ENCODE results near the gene COMMD3.

The COMMD3 gene

GRCh38 chr10:22364407-22365140, 48.4 kb downstream of the COMMD3 start:
- in situ Hi-C loops (cut with MboI; ENCODE audit: low sequenced_read_pairs) = no loop called here

GRCh38 chr10:22365233-22365632, 49.0 kb downstream of the COMMD3 start:
- in situ Hi-C loops (cut with MboI; ENCODE audit: low sequenced_read_pairs) = no loop called here

- in situ Hi-C loops (cut with MboI; ENCODE audit: low sequenced_read_pairs) = no loop called here
Measured at GRCh38 chr10:22365644-22366434, 49.7 kb downstream of the COMMD3 start.

GRCh38 chr10:22366435-22366703, 50.2 kb downstream of the COMMD3 start:
- in situ Hi-C loops (cut with MboI; ENCODE audit: low sequenced_read_pairs) = no loop called here

- in situ Hi-C loops (cut with MboI; ENCODE audit: low sequenced_read_pairs) = no loop called here
Measured at GRCh38 chr10:22366771-22367170, 50.6 kb downstream of the COMMD3 start.

GRCh38 chr10:22367471-22367870, 51.3 kb downstream of the COMMD3 start:
- in situ Hi-C loops (cut with MboI; ENCODE audit: low sequenced_read_pairs) = no loop called here

- in situ Hi-C loops (cut with MboI; ENCODE audit: low sequenced_read_pairs) = no loop called here
Measured at GRCh38 chr10:22368402-22368801, 52.2 kb downstream of the COMMD3 start.

GRCh38 chr10:22368981-22369380, 52.8 kb downstream of the COMMD3 start:
- in situ Hi-C loops (cut with MboI; ENCODE audit: low sequenced_read_pairs) = no loop called here

- in situ Hi-C loops (cut with MboI; ENCODE audit: low sequenced_read_pairs) = no loop called here
Measured at GRCh38 chr10:22369434-22370072, 53.4 kb downstream of the COMMD3 start.

All from HL-60/S4 treated with retinoic acid at 250 ng/mL for 4 days and 3 days (cell line).